NCI-H2227 (cell line): ENCODE data around the gene FRMD4A.
"Not testable (repeated sequence)": the region's sequence is repeated elsewhere in the genome, so short reads cannot be mapped to it uniquely, and the experiment has no call there.

ENCODE experiments used
- DNase-seq: peaks from one replicate; lab custom pipeline; 2025; ENCODE audit not compliant: unreplicated experiment; lab: John Stamatoyannopoulos, UW

The FRMD4A gene

DNA sequence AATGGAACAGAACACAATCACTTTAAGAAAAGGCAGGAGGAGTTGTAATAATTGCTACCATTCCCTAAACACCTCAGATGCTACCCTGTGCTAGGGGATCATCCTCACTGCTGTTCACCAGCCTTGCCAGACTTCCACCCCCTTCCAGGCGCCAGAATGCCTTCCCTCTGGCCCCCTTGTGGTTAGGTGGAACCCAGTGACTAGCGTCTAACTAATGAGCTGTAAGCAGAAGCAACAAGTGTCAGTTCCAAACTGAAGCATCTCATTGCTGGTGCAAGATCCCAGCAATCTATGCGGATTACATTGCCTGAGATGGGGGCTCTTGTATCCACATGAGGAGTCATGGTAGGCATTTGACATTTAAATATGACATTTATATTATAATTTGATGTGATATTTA lies 86.6 kb downstream of the FRMD4A start:
- no peak for DNase-seq

- DNase-seq: no peak
Observed at GRCh38 chr10:14243221-14243620, 87.5 kb downstream of the FRMD4A start.

DNA sequence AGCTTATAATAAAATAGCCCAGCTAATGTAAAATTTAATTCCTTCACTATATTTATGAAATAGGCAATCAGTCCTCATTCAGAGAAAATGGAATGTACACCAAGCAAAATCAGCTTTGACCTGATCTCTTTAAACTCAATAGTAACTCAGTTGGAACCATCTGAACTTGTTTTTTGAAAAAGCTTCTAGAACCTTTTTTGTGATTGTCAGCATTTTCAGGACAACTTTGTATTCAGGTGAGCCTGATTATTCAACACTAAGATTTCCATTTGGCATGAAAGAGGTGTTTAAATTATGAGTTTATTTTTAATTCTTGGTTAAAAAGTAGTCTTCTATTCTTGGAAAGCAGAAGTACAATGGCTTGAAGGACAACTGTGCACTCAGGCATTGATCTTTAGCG lies 89.5 kb downstream of the FRMD4A start:
- no peak for DNase-seq

DNA sequence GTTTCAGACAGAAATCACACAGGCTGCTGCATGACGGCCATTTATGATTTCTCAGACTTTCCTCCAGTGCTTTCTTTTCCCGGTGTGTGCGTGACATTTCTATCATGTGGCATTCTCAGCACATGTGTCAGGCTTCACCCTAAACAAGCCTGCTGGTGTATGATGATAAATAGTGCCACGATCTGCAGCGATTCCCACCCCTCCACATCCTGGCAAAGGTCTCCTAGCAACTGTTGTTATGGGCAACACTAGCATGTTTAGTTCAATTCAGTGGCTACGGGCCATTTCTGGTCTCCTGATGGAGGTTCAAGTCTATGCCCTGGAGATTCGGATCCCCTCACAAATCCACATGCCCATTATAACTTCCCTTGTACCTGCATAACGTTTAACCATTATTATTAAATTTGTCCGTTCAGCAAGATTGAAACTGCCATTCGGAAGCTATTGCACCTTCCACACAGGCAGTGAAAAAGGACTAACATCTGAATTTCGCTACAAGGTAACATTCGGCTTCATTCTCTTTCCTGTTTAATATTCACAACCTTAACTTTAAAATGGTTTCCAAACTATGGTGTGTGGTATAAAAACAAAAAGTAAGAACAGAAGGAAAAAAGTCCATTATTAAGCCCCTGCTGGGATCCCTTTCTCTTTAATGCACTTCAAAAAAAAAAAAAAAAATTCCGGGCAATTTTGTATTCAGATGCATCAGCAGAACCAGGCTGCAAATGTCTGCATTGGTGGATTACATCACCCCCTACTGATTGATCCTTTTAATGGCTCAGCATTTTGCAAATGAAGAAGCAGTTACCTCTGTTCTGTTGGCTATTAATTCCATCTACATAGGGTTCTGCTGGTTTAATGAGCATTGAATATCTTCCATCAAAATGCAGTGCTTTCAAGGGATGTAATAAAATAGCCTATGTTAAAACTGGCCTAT lies 90.2 kb downstream of the FRMD4A start:
- DNase-seq: peak; percentile 71

- not testable (repeated sequence) for DNase-seq
Observed at GRCh38 chr10:14238659-14239058, 92.1 kb downstream of the FRMD4A start.

- DNase-seq: no peak
Observed at GRCh38 chr10:14236341-14236740, 94.4 kb downstream of the FRMD4A start.

GRCh38 chr10:14235566-14236195 lies 95.0 kb downstream of the FRMD4A start:
- no peak for DNase-seq

DNA sequence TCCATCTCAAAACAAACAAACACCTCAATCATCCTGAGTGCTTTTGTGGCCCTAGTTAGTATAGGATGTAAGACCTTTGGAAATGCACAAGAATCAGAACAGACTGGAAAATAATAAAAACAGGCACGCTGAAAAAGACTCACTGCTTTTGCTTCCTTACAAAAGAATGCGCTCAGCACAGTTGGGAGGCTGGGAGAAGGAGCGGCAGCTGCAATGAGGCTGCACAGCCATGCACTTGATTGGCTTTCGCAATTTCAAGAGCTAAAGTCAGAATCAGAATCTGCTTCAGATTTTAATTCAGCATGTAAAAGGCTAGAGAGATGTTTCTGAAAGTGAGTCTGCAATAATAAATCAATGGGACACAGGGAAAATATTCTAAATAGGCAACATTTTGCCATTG lies 97.2 kb downstream of the FRMD4A start:
- no peak for DNase-seq

DNA sequence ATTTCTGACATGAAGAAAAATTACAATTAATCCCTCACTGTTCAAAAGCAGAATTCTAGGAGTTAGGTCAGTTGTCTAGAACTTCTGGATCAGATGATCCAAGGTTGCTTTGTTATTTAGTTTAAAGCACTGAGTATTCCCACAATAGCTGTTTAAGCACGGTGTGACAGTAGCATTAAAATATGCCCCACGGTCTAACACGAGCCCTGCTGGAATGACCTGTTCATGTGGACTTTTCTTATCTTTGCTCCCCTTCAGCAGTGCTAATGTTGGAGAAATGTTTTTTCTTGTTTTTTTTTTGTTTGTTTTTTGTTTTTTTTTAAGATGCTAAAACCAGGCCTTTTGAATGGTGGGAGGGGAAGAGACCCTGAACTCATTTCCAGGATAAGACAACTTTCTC lies 101.9 kb downstream of the FRMD4A start:
- DNase-seq: not testable (repeated sequence)

GRCh38 chr10:14225379-14225778 lies 105.3 kb downstream of the FRMD4A start:
- no peak for DNase-seq

GRCh38 chr10:14220026-14220425 lies 110.7 kb downstream of the FRMD4A start:
- no peak for DNase-seq

DNA sequence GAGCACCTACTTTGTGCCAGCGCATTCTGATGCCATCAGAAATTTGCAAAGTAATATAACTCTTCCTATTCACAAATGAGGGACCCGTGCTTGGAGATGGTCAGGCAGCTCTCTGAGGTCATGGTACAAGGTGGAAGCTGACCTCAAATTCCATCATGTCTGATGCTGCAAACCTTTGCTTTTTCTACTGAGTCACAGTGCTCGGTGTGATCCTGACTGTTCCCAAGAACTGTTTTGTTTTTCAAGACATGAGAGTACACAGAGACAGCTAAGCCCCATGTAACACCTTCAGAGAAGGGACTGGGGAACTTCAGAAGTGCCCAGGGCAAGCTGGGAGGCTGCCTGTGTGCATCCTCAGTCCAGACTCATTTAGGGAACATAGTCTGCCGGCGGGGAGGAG lies 111.3 kb downstream of the FRMD4A start:
- no peak for DNase-seq

GRCh38 chr10:14215641-14216040 lies 115.1 kb downstream of the FRMD4A start:
- no peak for DNase-seq

- not testable (repeated sequence) for DNase-seq
Observed at GRCh38 chr10:14213703-14214102, 117.0 kb downstream of the FRMD4A start.

DNA sequence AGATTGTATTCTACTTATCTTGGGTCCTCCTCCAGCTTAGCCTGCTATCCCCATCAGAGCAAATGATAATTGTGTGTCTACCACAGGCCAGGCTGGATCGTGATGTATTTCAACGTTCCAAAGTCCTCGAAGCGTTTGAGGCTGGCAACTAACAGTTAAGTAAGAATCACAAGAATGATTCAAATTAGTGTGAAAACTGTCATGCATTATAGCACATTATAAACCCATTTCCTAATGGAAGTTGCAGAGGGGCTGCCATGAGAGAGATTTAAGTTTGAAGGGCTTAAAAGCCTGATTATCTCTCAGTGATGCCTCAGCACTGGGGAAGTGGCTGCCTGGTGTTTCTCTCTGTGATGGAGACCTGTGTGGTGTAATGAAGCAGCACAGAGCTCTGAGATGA lies 119.1 kb downstream of the FRMD4A start:
- DNase-seq: no peak

GRCh38 chr10:14208231-14208630 lies 122.5 kb downstream of the FRMD4A start:
- no peak for DNase-seq

DNA sequence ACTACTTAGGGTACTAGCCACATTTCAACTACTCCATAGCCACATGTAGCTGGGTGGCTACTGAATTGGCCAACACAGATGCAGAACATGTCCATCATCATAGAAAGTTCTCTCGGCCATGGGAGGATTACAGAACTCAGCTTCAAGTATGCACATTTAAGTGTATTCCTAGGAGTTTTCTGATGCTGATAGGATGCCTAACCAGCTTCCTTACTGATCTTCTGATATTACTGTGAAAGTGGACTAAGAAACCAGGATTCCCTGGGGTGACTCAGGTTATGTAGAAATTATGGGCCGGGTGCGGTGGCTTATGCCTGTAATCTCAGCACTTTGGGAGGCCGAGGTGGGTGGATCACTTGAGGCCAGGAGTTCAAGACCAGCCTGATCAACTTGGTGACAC lies 125.5 kb downstream of the FRMD4A start:
- DNase-seq: no peak

- DNase-seq: no peak
Observed at GRCh38 chr10:14200698-14201544, 129.8 kb downstream of the FRMD4A start.

- not testable (repeated sequence) for DNase-seq
Observed at GRCh38 chr10:14199098-14199497, 131.6 kb downstream of the FRMD4A start.

DNA sequence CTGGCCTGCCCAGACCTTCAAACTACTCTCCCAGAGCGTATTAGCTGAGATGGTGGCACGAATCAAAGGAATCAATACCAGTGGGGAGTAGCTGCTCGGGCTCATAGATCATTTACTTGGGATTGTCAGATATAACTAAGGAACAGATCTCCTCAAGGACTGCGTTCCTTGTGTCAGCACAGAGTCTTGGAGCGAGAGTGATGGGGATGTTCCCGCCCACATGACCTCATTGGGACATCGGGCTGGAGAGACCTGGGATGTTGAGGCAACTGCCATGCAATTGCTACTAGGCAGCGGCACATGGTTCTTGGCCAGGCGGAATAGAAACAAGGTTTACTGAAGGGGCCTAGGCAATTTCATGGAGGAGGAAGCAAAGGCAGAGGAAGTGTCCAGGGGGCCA lies 132.6 kb downstream of the FRMD4A start:
- no peak for DNase-seq

- DNase-seq: no peak
Observed at GRCh38 chr10:14196113-14196512, 134.6 kb downstream of the FRMD4A start.
